GM10248 (cell line): ENCODE measurements around the gene TGM2.

Experiments
- CTCF ChIA-PET: fragments of 300-600 bp; sonication (Branson Sonifier 250); formaldehyde crosslinking; extraction: SDS; loops from one replicate; lab custom pipeline; 2021; ENCODE audit warnings: antibody characterized with exemption; lab: Yijun Ruan, JAX
- POLR2A ChIA-PET: fragments of 350-650 bp; sonication (Branson Sonifier 250); formaldehyde crosslinking; extraction: SDS; loops from one replicate; lab custom pipeline; 2020; ENCODE audit warnings: antibody characterized with exemption; lab: Yijun Ruan, JAX
- DNase-seq: peaks from one replicate; pipeline ENCODE4 v3.0.0; 2012; ENCODE audit errors: extremely low spot score
- TF ChIP-seq, protein P1 (sequence below): IDR thresholded peaks from 2 replicates; pipeline ENCODE4 v1.5.1; 2012; ENCODE audit warnings: mild to moderate bottlenecking, low read depth; ENCODE audit errors: extremely low read depth, missing control alignments, control extremely low read depth

TGM2 gene

DNA sequence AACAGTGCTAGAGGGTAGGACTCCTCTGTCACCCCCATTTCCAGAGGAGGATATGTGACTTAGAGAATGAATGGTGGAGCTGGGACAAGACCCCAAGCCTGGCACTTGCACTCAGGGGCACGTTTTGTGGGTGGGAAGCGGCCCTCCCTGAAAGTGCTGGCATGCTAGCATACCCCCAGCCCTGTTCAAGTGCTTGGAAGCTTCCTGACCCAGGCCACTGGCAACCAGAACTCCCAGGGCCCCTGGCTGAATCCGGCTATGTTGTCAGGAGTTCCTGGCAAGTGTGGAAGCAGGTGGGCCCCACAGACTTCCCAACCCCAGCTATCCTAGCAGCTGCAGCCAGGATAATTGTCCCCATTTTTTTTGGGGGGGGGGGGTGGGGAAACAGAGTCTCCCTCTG, 35.6 kb upstream of the TGM2 start:
- TF ChIP-seq, protein P1, sequence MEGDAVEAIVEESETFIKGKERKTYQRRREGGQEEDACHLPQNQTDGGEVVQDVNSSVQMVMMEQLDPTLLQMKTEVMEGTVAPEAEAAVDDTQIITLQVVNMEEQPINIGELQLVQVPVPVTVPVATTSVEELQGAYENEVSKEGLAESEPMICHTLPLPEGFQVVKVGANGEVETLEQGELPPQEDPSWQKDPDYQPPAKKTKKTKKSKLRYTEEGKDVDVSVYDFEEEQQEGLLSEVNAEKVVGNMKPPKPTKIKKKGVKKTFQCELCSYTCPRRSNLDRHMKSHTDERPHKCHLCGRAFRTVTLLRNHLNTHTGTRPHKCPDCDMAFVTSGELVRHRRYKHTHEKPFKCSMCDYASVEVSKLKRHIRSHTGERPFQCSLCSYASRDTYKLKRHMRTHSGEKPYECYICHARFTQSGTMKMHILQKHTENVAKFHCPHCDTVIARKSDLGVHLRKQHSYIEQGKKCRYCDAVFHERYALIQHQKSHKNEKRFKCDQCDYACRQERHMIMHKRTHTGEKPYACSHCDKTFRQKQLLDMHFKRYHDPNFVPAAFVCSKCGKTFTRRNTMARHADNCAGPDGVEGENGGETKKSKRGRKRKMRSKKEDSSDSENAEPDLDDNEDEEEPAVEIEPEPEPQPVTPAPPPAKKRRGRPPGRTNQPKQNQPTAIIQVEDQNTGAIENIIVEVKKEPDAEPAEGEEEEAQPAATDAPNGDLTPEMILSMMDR, result no peak

DNA sequence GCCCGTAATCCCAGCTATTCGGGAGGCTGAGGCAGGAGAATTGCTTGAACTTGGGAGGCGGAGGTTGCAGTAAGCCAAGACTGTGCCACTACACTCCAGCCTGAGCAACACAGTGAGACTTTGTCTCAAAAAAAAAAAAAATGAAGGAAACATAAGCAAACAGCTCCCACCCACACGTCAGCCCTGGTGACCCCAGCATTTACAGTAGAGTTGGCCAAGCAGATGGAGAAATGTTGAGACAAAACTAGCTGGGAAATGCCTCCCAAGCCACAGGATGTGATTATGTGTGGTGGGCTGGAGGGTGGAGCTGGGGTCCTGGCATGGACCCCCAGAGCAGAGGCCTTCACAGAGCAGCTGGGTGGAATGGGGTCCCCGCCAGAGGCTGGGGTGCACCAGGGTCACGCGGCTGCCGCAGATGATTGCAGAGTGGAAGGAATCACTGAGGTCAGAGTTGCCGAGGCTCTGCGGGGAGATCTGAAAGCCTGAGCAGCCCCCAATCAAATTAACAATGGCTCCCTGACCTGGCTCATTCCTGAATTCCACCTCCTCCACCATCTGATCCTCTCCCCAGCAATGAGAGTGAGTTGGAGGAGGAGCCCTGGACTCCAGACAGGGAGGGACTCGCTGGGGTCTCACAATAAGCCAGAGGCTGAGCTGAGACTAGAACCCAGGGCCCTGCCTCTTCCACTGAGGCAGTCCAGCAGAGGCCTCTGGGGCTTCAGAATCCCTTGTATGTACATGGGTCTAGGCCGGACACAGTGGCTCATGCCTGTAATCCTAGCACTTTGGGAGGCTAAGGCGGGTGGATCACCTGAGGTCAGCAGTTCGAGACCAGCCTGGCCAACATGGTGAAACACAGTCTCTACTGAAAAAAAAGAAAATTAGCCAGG, 34.7 kb upstream of the TGM2 start:
- POLR2A ChIA-PET, result no interaction called here

More for the DNA sequence above, 35.6 kb upstream of the TGM2 start:
- CTCF ChIA-PET, result interaction anchor here (10.3 kb wide), 1 partner anchor 20 kb away, joined by 70 read pairs; no protein-coding TSS in a partner anchor
- POLR2A ChIA-PET, result no interaction called here
- DNase-seq, result no peak

DNA sequence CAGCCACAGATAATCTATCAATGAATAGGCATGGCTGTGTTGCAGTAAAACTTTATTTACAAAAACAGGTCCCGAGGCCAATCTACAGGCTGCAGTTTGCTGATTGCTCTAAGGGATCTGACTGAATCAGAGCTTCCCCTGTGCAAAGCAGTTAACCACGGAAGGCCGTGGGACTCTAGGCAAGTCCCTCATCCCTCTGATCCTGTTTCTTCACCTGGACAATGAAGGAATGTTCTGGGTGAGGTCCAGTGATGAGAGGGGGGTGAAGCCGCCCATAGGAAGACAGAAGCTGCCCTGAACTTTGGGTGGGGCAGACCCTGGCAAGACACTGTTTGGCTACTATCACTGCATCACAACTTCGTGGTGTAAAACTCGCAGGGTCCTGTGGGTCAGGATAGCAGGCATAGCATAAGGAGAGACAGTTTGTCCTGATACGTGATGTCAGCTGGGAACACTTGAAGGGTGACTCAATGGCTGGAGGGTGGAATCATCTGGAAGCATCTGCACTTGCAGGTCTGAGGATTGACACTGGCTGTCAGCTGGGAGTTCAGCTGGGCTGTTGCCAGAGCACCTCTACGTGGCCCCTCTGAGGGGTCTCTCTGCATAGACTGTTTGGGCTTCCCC, 33.3 kb upstream of the TGM2 start:
- CTCF ChIA-PET, result interaction anchor here (0.7 to 10.3 kb wide), 5 partner anchors 12 to 141 kb away, joined by 3 to 70 read pairs (median 3); no protein-coding TSS in a partner anchor
- DNase-seq, result no peak
- TF ChIP-seq, protein P1, result no peak
- POLR2A ChIA-PET, result no interaction called here

More for the DNA sequence above, 34.7 kb upstream of the TGM2 start:
- no peak for DNase-seq
- CTCF ChIA-PET, result interaction anchor here (0.8 to 10.3 kb wide), 2 partner anchors 16 to 21 kb away, joined by 3 to 70 read pairs; no protein-coding TSS in a partner anchor
- TF ChIP-seq, protein P1, result no peak

DNA sequence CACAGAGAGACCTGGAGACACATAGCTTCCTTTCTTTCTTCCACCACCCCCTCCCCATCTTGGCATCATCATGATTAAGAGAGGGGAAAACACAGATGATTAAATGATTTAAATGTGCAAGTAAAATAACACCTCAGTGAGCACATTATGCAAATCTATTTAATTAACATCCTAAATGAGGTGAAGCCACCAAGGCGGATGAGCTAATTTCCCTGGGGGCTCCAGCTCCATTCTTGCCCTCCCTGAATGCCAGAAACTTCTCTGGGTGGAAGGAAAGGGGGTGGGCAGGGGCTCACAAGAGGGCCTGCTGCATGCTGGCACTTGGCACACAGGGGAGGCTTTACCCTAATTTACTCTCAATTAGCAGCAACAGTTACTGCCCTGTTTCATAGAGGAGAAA, 32.5 kb upstream of the TGM2 start:
- POLR2A ChIA-PET, result no interaction called here
- TF ChIP-seq, protein P1, result no peak
- CTCF ChIA-PET, result interaction anchor here (1.3 to 10.3 kb wide), 5 partner anchors 7 to 140 kb away, joined by 3 to 70 read pairs (median 3); no protein-coding TSS in a partner anchor
- DNase-seq, result no peak

DNA sequence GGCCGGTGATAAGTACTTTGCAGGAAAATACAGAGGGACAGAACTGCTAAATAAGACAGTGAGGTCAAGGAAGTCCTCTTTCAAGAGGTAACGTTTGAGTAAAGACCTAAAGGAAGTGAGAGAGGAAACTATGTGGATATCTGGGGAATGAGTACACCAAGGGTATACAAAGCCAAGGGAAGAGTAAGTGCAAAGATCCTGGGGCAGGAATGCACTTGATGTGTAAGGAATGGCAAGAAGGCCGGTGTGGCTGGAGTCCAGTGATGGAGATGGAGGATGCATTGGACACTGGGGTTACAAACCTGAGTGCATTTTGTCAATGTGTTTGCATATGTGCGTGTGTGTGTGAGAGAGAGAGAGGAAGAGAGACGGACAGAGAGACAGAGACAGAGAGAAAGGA, 32.1 kb upstream of the TGM2 start:
- CTCF ChIA-PET, result interaction anchor here (1.3 to 10.3 kb wide), 5 partner anchors 8 to 140 kb away, joined by 3 to 70 read pairs (median 3); no protein-coding TSS in a partner anchor
- POLR2A ChIA-PET, result no interaction called here
- TF ChIP-seq, protein P1, result no peak
- no peak for DNase-seq

DNA sequence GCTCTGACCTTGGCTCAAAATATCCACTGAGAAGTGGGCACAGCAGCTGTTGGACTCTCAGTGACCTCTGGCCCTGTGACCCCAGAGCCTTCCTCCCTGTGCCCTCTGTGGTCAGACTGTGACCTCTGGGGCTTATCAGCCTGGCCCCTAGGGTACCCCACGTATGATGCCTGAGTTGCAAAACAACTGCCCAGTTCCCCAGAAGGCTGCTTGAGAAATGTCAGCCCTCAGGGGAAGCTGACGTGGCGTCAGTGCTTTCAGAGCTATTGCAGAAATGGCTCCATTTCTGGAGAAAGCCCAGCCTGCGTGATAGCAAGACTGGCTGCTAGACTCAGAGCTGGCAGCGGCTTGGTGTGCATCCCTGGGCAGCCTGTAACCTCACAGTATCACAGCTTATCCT, 31.5 kb upstream of the TGM2 start:
- TF ChIP-seq, protein P1, result no peak
- DNase-seq, result no peak
- POLR2A ChIA-PET, result interaction anchor here (0.5 kb wide), 1 partner anchor 36 kb away, joined by 3 read pairs; no protein-coding TSS in a partner anchor
- CTCF ChIA-PET, result interaction anchor here (0.7 to 10.3 kb wide), 8 partner anchors 8 to 632 kb away, joined by 3 to 70 read pairs (median 3); partner anchors contain the start of gene TGM2
